Esophagus muscularis mucosa (tissue), 4 donors: ENCODE measurements around the gene CACHD1. TPM values are rescaled to one million over a fixed set of nuclear protein-coding genes. Genes with fewer than 3 reads are reported as not detected.

Experiments
- DNase-seq: peaks from one replicate; pipeline ENCODE4 v3.0.0-alpha.2; 2017; ENCODE audit errors: extremely low spot score
- H3K27ac ChIP-seq, 4 donors: fragments of 200-600 bp; sonication (generic); replicated peaks in 1 of 4; 1 replicate in 3 of 4; 2 replicates in 1 of 4; pipeline ENCODE4 v1.5.1; 2016 to 2019; ENCODE audit warnings: mild to moderate bottlenecking in 1 of 4
- H3K27me3 ChIP-seq, 4 donors: fragments of 200-600 bp; sonication (generic); one replicate each; pipeline versions ENCODE4 v1.5.1 to v1.6.0; 2016 to 2019
- H3K36me3 ChIP-seq, 4 donors: fragments of 200-600 bp; sonication (generic); one replicate each; pipeline ENCODE4 v1.5.1; 2016 to 2019
- H3K4me1 ChIP-seq, 4 donors: fragments of 200-600 bp; sonication (generic); one replicate each; pipeline ENCODE4 v1.5.1; 2016 to 2019
- H3K4me3 ChIP-seq, 4 donors: fragments of 200-600 bp; sonication (generic); 1 replicate in 2 of 4; 2 replicates in 2 of 4; pipeline ENCODE4 v1.5.1; 2016 to 2019; ENCODE audit warnings: mild to moderate bottlenecking in 4 of 4, moderate library complexity in 1 of 4
- H3K9me3 ChIP-seq, 4 donors: fragments of 200-600 bp; sonication (generic); 1 replicate in 3 of 4; 2 replicates in 1 of 4; pipeline ENCODE4 v1.5.1; 2016 to 2019
- EP300 ChIP-seq: sonication (generic); formaldehyde crosslinking; IDR thresholded peaks from one replicate; pipeline ENCODE4 v1.6.1; 2017; ENCODE audit warnings: antibody characterized with exemption
- POLR2A ChIP-seq: fragments of 450-650 bp; IDR thresholded peaks from one replicate; pipeline ENCODE4 v1.6.1; 2017; ENCODE audit warnings: antibody characterized with exemption, moderate library complexity, mild to moderate bottlenecking, low read depth
- POLR2AphosphoS5 ChIP-seq, 2 donors: sonication (generic); formaldehyde crosslinking; IDR thresholded peaks; one replicate each; pipeline ENCODE4 v1.6.1; 2017; ENCODE audit warnings: antibody characterized with exemption in 2 of 2
- WGBS: methylation state at CpG from one replicate; pipeline ENCODE4 v1.1.5; 2018; 5-methylcytosine and 5-hydroxymethylcytosine counted together
- intact Hi-C: fragments of 100-400 bp; cut with DNase I; formaldehyde crosslinking; loops from one replicate; pipeline ENCODE4 v1.15.1; 2023
- total RNA-seq, 4 donors: library from RNA; depleted of rRNA; stranded (reverse); fragments of >200 nt; gene quantifications; one replicate each; pipeline versions ENCODE4 v1.1.0 to v1.2.1, GENCODE V29; 2016
- TF ChIP-seq, protein P1 (sequence below), 3 experiments: fragments of 200-600 bp in 2 of 3; fragments of 450-650 bp in 1 of 3; sonication (generic) in 2 of 3; IDR thresholded peaks; one replicate each; pipeline ENCODE4 v1.5.1; 2017 to 2019; ENCODE audit warnings: antibody characterized with exemption in 3 of 3, mild to moderate bottlenecking in 2 of 3, moderate library complexity in 1 of 3

The CACHD1 gene
- total RNA-seq, 4 donors from 2014 or later, result 6.6 to 10.7 (median 10.1) TPM

- intact Hi-C loops, result no loop called here
- no peak for DNase-seq
- H3K27ac ChIP-seq, result no peak overlapping the region
- H3K36me3 ChIP-seq, result no peaks in the 10 kb centered on the region
- H3K4me3 ChIP-seq, result no peak overlapping the region
- H3K27me3 ChIP-seq, result no peaks in the 10 kb centered on the region
- TF ChIP-seq, protein P1, sequence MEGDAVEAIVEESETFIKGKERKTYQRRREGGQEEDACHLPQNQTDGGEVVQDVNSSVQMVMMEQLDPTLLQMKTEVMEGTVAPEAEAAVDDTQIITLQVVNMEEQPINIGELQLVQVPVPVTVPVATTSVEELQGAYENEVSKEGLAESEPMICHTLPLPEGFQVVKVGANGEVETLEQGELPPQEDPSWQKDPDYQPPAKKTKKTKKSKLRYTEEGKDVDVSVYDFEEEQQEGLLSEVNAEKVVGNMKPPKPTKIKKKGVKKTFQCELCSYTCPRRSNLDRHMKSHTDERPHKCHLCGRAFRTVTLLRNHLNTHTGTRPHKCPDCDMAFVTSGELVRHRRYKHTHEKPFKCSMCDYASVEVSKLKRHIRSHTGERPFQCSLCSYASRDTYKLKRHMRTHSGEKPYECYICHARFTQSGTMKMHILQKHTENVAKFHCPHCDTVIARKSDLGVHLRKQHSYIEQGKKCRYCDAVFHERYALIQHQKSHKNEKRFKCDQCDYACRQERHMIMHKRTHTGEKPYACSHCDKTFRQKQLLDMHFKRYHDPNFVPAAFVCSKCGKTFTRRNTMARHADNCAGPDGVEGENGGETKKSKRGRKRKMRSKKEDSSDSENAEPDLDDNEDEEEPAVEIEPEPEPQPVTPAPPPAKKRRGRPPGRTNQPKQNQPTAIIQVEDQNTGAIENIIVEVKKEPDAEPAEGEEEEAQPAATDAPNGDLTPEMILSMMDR (IDR thresholded peaks at IDR 0.05), result no peak
- no peak for TF ChIP-seq EP300
- TF ChIP-seq POLR2AphosphoS5 (IDR thresholded peaks at IDR 0.05), result no peak
- no peaks in the 10 kb centered on the region for H3K4me1 ChIP-seq
- WGBS, result 74% methylated on average over 2 of the region's 2 CpGs
- no peaks in the 10 kb centered on the region for H3K9me3 ChIP-seq
Measured at GRCh38 chr1:64721135-64721534, 251.2 kb downstream of the CACHD1 start.

DNA sequence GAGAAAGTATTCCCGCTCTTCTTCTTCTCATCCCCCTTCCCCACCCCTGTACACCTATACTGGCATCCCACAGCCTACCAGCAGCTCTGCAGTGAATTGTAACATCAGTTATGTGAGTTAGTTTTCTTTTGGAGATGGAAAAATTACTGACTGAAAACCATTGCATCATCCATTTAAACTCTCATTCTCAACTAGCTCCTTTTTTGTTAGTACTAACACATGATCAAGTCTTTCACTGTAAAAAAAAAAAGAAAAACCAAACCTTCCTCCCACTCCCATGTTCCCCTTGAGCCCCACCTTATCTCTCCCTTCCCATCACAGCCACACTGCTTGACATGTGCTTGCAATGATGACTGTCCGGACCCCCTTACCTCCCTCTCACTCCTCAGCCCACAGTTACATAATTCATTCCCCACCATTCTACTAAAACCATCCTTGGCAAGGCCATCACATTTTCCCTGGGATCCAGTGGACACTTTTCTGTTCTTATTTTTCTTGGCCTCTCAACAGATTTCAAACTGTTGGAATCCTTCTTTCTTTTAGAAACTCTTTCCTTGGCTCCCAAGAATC lies 251.7 kb downstream of the CACHD1 start:
- Histone ChIP-seq H3K4me1 (no peaks in the 10 kb centered on the region), H3K27me3 (no peaks in the 10 kb centered on the region), H3K4me3 (no peak overlapping the region), H3K9me3 (no peaks in the 10 kb centered on the region), H3K36me3 (no peaks in the 10 kb centered on the region), H3K27ac (no peak overlapping the region)
- TF ChIP-seq, protein P1 (IDR thresholded peaks at IDR 0.05), result no peak
- TF ChIP-seq EP300 (no peak), POLR2AphosphoS5 (IDR thresholded peaks at IDR 0.05) (no peak), POLR2A (no peak)
- no peak for DNase-seq
- intact Hi-C loops, result no loop called here
- 76% methylated on average over 2 of the region's 2 CpGs for WGBS

DNA sequence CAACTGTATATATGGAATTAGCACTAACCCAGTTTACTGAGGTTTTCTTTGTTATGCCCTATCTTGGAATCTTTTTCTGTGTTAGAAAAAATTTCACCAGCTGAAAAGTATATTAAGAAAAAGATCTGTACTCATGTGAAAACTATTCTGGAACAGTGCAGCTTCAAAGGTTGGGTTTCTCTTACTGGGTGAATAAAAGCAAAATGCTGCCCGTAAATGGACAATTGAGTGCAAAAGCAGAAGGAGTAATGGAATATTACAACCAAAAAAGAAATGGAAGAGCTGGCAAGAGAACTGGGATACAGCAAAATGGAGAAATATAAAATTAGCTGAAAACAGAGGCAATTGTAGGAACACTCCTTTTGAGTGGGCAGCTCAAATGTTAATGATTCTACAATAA lies 257.9 kb downstream of the CACHD1 start:
- Histone ChIP-seq H3K4me1 (no peaks in the 10 kb centered on the region), H3K36me3 (no peaks in the 10 kb centered on the region), H3K4me3 (no peak overlapping the region), H3K27me3 (no peaks in the 10 kb centered on the region), H3K27ac (no peak overlapping the region), H3K9me3 (no peaks in the 10 kb centered on the region)
- WGBS, result 76% methylated on average over 1 of the region's 1 CpG
- TF ChIP-seq, protein P1 (IDR thresholded peaks at IDR 0.05), result no peak
- no peak for TF ChIP-seq POLR2A
- no peak for TF ChIP-seq EP300
- TF ChIP-seq POLR2AphosphoS5 (IDR thresholded peaks at IDR 0.05), result no peak
- no peak for DNase-seq
- intact Hi-C loops, result no loop called here

- H3K36me3 ChIP-seq, result no peaks in the 10 kb centered on the region
- no peaks in the 10 kb centered on the region for H3K4me1 ChIP-seq
- no peak overlapping the region for H3K27ac ChIP-seq
- no peak overlapping the region for H3K4me3 ChIP-seq
- no peaks in the 10 kb centered on the region for H3K9me3 ChIP-seq
- H3K27me3 ChIP-seq, result no peaks in the 10 kb centered on the region
- WGBS, result 79% methylated on average over 3 of the region's 3 CpGs
- TF ChIP-seq, protein P1 (IDR thresholded peaks at IDR 0.05), result no peak
- TF ChIP-seq POLR2A (no peak), EP300 (no peak), POLR2AphosphoS5 (IDR thresholded peaks at IDR 0.05) (no peak)
- DNase-seq, result no peak
- intact Hi-C loops, result no loop called here
Measured at GRCh38 chr1:64733581-64734286, 263.8 kb downstream of the CACHD1 start.
